Choroid plexus epithelial cell (primary cell): ENCODE results near the gene ADARB1.
A peak's percentile ranks its signal among the peaks of the same experiment; 100 is the strongest.

Experiments
- DNase-seq: peaks from one replicate; pipeline ENCODE4 v3.0.0-alpha.2; 2010; ENCODE audit warnings: low read depth
- H3K4me3 ChIP-seq: 2 replicates; pipeline ENCODE4 v1.5.1; 2011; ENCODE audit warnings: low read depth, mild to moderate bottlenecking, control low read depth, low read length, moderate library complexity
- TF ChIP-seq, protein P1 (sequence below): conservative IDR thresholded peaks from 2 replicates; pipeline ENCODE4 v1.5.1; 2011; ENCODE audit warnings: low read depth, mild to moderate bottlenecking, control low read depth, inconsistent platforms, low read length, moderate library complexity

ADARB1 gene

DNA sequence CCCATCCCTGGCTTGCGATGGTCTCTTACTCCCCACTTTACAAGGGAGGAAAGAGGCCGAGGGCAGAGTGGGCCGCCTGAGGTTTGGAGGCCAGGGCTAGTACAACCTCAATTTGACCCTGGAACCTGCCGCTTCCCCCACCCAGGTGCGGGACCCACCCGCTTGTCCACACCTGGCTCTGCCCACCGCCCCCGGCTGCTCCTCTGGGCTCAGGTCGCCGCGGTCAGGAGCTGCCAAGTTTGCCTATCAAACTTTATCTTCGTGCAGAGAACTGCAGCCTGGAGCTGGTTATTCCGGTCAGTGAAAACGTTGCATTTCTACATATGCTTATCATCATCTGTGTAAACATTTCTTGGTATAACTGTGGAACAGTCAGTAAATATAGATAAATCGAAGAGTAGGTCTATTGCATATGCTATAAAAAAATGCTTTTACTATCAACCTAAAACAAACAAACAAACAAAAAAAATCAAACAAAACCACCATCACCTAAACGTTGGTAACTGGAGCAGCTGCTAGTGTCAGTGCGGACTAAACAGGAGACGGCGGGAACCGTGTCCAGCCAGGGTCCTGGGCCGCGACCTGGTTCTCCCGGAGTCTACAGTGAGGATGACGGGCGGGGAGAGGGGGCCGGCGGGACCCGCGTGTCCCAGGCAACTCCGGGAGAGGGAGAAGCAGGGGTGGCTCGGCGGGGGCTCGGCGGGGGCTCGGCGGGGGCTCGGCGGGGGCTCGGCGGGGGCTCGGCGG lies 906 bp upstream of the ADARB1 start:
- no peak for DNase-seq
- TF ChIP-seq, protein P1, sequence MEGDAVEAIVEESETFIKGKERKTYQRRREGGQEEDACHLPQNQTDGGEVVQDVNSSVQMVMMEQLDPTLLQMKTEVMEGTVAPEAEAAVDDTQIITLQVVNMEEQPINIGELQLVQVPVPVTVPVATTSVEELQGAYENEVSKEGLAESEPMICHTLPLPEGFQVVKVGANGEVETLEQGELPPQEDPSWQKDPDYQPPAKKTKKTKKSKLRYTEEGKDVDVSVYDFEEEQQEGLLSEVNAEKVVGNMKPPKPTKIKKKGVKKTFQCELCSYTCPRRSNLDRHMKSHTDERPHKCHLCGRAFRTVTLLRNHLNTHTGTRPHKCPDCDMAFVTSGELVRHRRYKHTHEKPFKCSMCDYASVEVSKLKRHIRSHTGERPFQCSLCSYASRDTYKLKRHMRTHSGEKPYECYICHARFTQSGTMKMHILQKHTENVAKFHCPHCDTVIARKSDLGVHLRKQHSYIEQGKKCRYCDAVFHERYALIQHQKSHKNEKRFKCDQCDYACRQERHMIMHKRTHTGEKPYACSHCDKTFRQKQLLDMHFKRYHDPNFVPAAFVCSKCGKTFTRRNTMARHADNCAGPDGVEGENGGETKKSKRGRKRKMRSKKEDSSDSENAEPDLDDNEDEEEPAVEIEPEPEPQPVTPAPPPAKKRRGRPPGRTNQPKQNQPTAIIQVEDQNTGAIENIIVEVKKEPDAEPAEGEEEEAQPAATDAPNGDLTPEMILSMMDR = no peak
- H3K4me3 ChIP-seq = peak overlapping the region; percentile 85

DNA sequence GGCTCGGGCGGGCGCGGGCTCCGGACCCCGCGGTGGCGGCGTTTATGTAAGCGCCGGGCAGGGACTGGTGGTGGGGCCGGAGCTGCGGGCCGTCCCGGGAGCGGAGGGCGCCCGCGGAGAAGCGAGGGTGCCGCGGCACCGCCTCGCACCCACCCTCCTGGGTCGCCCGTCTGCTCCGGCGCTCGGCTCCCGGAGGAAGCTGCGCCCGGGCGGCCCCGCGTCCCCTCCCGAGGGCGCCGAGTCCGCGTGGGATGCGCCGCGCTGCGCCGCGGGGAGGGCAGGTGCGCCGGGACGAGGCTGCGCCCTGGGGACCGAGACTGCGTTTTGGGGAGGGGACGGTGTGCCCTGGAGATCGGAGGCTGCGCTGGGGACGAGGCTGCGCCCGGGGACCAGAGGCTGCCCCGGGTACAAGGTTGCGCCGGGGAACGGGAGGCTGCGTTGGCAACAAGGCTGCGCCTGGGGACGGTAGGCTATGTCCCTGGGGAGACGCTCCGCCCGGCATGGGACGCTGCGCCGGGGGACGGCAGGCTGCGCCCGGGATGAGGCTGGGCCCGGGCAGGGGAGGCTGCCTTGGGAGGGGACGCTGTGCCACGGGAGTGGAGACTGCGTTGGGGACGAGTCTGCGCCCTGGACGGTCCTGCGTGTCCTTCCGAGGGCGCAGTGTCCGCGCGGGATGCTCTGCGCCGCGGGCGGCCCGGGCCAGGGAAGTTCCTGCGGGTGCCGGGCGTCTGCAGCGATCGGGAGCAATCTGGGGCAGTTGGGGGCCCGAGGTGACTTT lies 627 bp downstream of the ADARB1 start:
- no peak for DNase-seq
- peak overlapping the region; percentile 85 for H3K4me3 ChIP-seq
- TF ChIP-seq, protein P1 = no peak

DNA sequence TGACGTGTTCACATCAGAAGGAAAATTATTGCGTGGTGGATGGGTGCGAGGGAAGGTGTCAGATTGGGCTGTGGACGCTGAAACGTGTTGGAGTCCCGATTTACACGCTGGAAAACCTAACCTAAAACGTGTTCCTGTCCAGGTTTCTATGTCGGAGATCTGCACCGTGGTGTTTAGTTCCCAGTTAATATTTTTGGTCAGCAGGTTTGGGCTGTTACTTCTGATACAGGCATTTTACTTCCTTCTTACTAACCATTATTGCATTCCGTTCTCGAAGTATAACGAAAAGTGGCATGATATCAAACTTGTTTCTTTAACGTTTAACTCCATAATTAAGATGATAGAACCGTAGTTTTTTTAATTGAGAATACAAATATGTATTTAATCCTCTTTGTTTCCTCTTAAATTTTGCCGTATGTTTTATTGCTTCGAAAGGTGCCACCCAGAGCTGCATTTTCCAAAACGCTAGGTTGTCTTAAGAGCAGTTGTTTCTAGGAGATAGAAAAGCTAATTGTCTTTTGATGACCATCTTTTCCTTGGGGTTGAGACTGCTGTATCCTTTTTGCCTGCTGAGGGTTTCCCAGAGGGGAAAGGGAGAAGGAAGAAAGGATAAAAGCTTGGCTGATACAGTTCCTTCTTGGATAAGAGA lies 1.3 kb downstream of the ADARB1 start:
- H3K4me3 ChIP-seq = peak overlapping the region; percentile 85
- peak; percentile 40 for DNase-seq
- TF ChIP-seq, protein P1 = no peak

DNA sequence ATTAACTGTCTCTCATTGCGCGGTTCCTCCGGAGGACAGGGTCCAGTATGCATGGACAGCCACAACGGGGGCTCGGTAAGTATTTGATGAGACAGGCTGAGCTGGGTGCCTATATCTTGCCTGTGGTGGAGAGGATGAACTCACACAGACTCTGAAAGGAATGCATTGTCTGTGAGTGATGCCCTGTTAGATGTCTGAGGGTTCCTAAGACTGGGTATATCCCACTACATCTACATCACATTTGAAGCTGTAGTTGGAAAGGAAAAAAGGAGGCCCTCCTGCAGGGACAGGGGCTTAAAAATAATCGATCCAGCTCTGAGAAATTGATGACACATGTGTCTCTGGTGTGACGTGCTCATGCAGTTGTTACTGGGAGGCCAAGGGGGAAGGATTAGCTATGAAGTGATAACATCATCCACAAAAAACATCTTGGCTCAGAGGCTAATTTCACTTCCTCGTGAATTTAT lies 1.9 kb downstream of the ADARB1 start:
- peak overlapping the region; percentile 85 for H3K4me3 ChIP-seq
- TF ChIP-seq, protein P1 = no peak
- DNase-seq = peak; percentile 45

DNA sequence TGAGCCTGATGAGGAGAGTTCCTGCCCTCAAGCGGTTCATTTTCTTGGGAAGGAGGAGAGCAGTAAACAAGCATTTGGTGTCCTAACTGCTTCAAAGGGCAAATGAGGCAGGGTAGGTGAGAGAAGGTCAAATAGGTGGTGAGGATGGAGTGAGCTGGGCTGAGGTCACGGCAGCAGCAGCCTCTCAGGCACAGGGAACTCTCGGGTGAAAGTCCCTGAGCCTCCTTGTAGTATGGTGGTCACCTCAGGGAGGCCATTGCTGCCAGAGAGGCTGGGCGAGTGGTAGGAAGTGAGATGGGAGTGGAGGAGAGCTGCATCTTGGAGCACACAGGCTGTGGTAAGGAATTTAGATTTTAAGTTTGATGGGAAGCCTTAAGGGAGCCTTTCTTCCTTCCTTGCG lies 4.0 kb downstream of the ADARB1 start:
- H3K4me3 ChIP-seq = no peak overlapping the region
- TF ChIP-seq, protein P1 = no peak
- no peak for DNase-seq

DNA sequence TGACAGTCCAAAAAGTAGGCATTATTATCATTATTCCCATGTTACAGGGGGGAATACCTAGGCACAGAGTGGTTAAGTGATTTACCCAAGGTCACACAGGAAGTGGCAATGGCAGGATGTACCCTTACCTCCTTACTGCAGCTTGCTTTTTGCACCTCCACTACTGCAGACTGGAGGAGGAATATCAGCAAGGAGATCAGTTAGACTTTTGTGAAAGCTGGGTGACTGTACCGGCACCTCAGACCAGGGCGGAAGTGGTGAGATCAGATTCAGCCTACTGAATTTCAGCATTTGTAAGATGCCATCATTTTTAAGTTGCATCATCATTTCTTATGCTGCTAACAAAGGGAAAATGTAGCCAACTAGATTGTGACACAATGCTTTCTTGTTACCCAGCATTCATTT lies 4.5 kb downstream of the ADARB1 start:
- DNase-seq = peak; percentile 90

More for the DNA sequence above, 4.5 kb downstream of the ADARB1 start:
- H3K4me3 ChIP-seq = no peak overlapping the region
- TF ChIP-seq, protein P1 = no peak
